ENCODE data around the gene ZNF311. TPM values are rescaled to one million over a fixed set of nuclear protein-coding genes. Genes with fewer than 3 reads are reported as not detected.
A peak's percentile ranks its signal among the peaks of the same experiment; 100 is the strongest.

ZNF311 gene
- total RNA-seq, result 1.2 and 1.3 TPM in 2 replicates
- long read RNA-seq, partial matches to known transcripts, result 0 of 1 reads
- long read RNA-seq, other reads (novel, unspliced or antisense), result 1 of 1 reads

- H3K4me3 Mint-ChIP-seq, result peak within 1 kb of the TSS; percentile 84
- peaks cover 49% of the 10 kb centered on the region for H3K27me3 Mint-ChIP-seq (ENCODE audit: low read depth)
- DNase-seq (ENCODE audit: low read depth, low spot score), result no peak
- no peak for TF ChIP-seq CTCF (conservative IDR thresholded peaks at IDR 0.05)
- H3K4me1 Mint-ChIP-seq, result peaks cover 4% of the 10 kb centered on the region
- H3K9me3 Mint-ChIP-seq, result peaks cover 2% of the 10 kb centered on the region
- peaks cover 2% of the 10 kb centered on the region for H3K36me3 Mint-ChIP-seq (ENCODE audit: low read depth)
- H3K27ac Mint-ChIP-seq (ENCODE audit: unreplicated experiment), result no peak within 1 kb of the TSS
These were observed at the start of gene ZNF311 for GRCh38 chr6:29005183-29005885. Gene ZNF311, minus strand, starts transcription at chr6:29005315. Its CDS starts 1,361 bp downstream, at chr6:29003954.

- peaks cover 59% of the 10 kb centered on the region for H3K27me3 Mint-ChIP-seq (ENCODE audit: low read depth)
- no peaks in the 10 kb centered on the region for H3K4me1 Mint-ChIP-seq
- no peak for TF ChIP-seq CTCF (conservative IDR thresholded peaks at IDR 0.05)
- no peak overlapping the region for H3K27ac Mint-ChIP-seq (ENCODE audit: unreplicated experiment)
- peaks cover 2% of the 10 kb centered on the region for H3K9me3 Mint-ChIP-seq
- H3K36me3 Mint-ChIP-seq (ENCODE audit: low read depth), result no peaks in the 10 kb centered on the region
- no peak for DNase-seq (ENCODE audit: low read depth, low spot score)
- no peak overlapping the region for H3K4me3 Mint-ChIP-seq
These were observed 46.6 kb upstream of the ZNF311 start for GRCh38 chr6:29051680-29052079.

DNA sequence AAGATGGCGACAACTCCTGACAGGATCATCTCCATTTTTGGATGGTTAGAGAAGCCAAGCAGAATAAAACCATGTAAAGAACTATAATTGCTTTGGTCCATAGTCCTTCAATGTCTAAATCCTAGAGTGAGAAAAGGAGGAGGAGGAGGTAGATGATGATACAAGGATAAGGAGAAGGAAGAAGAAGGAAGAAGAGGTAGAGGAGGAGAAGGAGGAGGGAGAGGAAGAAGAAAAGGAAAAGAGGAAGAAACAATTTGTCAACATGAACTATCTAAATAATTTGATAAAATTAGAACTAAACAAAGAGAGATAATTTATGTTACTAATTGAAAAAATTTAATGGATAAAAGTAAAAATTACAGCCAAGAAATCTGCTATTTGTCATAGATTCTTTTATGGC, 40.0 kb upstream of the ZNF311 start, which contains the start of gene OR2W1:
OR2W1 (minus strand) TSS at position 101 of the 400 bp plus-strand sequence; CDS start at position 101, 0 bp downstream.
- H3K4me3 Mint-ChIP-seq, result no peak within 1 kb of the TSS
- H3K27me3 Mint-ChIP-seq (ENCODE audit: low read depth), result peaks cover 57% of the 10 kb centered on the region
- H3K4me1 Mint-ChIP-seq, result no peaks in the 10 kb centered on the region
- H3K36me3 Mint-ChIP-seq (ENCODE audit: low read depth), result no peaks in the 10 kb centered on the region
- no peak for DNase-seq (ENCODE audit: low read depth, low spot score)
- H3K27ac Mint-ChIP-seq (ENCODE audit: unreplicated experiment), result no peak within 1 kb of the TSS
- no peak for TF ChIP-seq CTCF (conservative IDR thresholded peaks at IDR 0.05)
- H3K9me3 Mint-ChIP-seq, result peaks cover 3% of the 10 kb centered on the region

DNA sequence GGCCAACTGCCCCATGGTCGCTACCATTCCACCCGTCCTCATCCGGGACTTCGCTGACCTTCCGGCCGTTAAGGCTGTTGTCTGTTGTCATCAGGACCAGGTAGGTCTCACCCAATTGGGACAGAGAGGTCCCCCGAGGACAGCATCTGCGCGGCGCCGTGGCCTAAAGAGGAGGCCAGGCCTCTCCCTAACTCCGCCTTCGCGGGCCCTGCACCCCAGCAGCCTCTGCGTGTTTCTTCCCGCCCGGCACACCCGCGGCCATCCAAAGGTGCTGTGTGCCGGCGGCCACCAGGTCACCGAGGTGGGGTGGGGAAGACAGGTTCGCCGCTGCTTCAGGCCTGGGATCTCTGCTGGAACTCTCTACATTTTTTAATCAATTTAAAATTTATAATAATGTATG, 30.8 kb upstream of the ZNF311 start:
- H3K27me3 Mint-ChIP-seq (ENCODE audit: low read depth), result peaks cover 10% of the 10 kb centered on the region
- H3K4me1 Mint-ChIP-seq, result no peaks in the 10 kb centered on the region
- no peaks in the 10 kb centered on the region for H3K36me3 Mint-ChIP-seq (ENCODE audit: low read depth)
- H3K4me3 Mint-ChIP-seq, result no peak overlapping the region
- no peaks in the 10 kb centered on the region for H3K9me3 Mint-ChIP-seq
- DNase-seq (ENCODE audit: low read depth, low spot score), result no peak
- TF ChIP-seq CTCF (conservative IDR thresholded peaks at IDR 0.05), result no peak
- no peak overlapping the region for H3K27ac Mint-ChIP-seq (ENCODE audit: unreplicated experiment)

DNA sequence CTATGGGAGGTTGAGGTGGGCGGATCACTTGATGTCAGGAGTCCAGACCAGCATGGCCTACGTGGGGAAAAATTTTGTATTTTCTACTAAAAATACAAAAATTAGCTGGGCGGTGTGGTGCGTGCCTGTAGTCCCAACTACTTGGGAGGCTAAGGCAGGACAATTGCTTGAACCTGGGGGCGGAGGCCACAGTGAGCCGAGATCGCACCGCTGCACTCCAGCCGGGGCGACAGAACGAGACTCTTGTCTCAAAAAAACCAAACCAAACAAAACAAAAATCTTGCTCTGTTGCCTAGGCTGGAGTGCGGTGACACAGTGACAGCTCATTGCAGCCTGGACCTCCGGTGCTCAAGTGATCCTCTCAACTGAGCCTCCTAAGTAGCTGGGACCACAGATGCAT, 23.7 kb upstream of the ZNF311 start:
- no peak overlapping the region for H3K4me3 Mint-ChIP-seq
- peaks cover 40% of the 10 kb centered on the region for H3K27me3 Mint-ChIP-seq (ENCODE audit: low read depth)
- no peak for DNase-seq (ENCODE audit: low read depth, low spot score)
- no peaks in the 10 kb centered on the region for H3K9me3 Mint-ChIP-seq
- no peaks in the 10 kb centered on the region for H3K4me1 Mint-ChIP-seq
- H3K27ac Mint-ChIP-seq (ENCODE audit: unreplicated experiment), result no peak overlapping the region
- no peaks in the 10 kb centered on the region for H3K36me3 Mint-ChIP-seq (ENCODE audit: low read depth)
- TF ChIP-seq CTCF (conservative IDR thresholded peaks at IDR 0.05), result no peak
